GM12872 (cell line): ENCODE data around the gene CUL2.

ENCODE experiments used
- TF ChIP-seq, protein P1 (sequence below): IDR thresholded peaks from 3 replicates; pipeline ENCODE4 v1.5.1; 2011; ENCODE audit warnings: low read depth, mild to moderate bottlenecking, low read length, moderate library complexity; ENCODE audit not compliant: insufficient read depth

The CUL2 gene

GRCh38 chr10:35079265-35079664 is 10.9 kb downstream of the CUL2 start:
- TF ChIP-seq, protein P1, sequence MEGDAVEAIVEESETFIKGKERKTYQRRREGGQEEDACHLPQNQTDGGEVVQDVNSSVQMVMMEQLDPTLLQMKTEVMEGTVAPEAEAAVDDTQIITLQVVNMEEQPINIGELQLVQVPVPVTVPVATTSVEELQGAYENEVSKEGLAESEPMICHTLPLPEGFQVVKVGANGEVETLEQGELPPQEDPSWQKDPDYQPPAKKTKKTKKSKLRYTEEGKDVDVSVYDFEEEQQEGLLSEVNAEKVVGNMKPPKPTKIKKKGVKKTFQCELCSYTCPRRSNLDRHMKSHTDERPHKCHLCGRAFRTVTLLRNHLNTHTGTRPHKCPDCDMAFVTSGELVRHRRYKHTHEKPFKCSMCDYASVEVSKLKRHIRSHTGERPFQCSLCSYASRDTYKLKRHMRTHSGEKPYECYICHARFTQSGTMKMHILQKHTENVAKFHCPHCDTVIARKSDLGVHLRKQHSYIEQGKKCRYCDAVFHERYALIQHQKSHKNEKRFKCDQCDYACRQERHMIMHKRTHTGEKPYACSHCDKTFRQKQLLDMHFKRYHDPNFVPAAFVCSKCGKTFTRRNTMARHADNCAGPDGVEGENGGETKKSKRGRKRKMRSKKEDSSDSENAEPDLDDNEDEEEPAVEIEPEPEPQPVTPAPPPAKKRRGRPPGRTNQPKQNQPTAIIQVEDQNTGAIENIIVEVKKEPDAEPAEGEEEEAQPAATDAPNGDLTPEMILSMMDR = no peak

DNA sequence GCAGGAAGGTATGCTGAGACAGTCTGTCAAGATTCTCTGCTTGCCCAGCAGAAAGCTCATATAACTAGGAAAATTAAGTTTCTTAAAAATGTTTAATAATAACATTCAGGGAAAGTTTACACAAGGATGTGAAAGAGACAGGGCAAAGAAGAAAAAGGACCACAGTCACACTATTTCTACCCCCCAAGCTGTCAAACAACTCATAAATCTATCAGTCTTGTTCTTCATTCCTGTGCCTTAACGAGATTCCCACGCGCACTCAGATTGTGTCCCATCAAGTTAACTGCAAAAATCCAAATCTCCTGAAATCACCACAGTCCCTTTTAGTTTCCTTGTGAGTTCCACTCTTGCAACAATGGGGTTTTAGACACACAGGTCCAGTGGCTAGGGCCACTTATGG is 14.9 kb downstream of the CUL2 start:
- TF ChIP-seq, protein P1 = no peak

DNA sequence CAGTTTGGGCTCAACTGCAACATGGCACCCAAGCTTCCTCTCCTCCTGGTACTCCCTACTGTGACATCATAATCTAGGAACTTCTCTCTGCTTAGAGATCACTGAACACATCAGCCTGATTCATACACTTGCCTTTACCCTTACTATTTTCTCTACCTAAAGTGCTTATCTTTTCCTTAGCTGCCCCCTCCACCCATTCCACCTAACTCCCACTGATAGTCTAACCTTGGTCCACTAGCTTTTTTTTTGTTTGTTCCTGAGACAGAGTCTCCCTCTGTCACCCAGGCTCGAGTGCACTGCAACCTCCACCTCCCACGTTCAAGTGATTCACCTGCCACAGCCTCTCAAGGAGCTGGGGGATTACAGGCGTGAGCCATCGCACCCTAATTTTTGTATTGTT is 15.9 kb downstream of the CUL2 start:
- TF ChIP-seq, protein P1 = no peak

GRCh38 chr10:35070521-35070920 is 19.6 kb downstream of the CUL2 start:
- TF ChIP-seq, protein P1 = no peak

DNA sequence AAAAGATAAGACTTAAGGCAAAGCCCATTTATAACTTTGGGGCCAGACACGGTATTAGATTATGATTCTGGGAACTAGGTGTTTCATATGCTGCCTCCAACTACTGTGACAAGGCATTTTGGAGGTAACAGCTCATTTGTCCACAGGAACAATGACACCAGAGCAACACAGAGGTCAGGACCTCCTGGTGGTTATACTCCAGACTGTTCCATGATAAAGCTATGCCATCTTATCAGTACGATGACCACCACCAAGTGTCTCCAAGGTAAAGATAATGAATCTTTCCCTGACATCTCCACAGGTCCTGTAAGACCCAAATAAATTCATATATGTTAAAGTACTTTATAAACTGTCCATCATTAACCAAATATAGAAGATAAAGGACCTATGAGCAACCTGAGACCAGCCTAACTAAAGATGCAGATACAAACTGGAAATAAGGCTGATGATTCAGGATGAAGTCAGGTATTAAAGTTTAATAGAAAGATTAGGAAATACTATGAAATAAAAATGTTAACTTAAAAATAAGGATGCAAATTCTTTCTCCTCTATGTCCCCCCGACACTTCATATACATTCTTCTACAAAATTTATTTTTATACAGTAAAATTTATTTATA is 26.2 kb downstream of the CUL2 start:
- TF ChIP-seq, protein P1 = no peak

- TF ChIP-seq, protein P1 = no peak
Observed at GRCh38 chr10:35059481-35059880, 30.7 kb downstream of the CUL2 start.

DNA sequence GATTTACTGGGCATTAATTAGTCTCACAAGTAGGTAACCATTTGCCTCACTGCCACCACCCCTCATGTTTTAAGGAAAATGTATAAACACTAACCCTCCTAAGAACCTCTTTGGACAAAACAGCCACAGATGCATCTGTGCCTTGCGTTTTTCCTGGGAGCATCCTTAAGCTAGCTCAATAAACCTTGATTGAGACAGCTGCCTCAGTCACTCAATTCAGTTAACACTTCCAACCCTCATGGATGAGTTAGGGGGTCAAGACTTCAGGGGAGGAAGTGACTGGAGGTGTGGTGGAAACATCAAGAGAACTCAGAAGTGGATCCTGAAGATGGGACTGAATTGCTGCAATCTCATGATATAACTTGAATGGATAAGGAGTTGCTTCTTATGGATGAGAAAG is 31.5 kb downstream of the CUL2 start:
- TF ChIP-seq, protein P1 = no peak
